ENCODE measurements around the gene CRACR2A.

CRACR2A gene

DNA sequence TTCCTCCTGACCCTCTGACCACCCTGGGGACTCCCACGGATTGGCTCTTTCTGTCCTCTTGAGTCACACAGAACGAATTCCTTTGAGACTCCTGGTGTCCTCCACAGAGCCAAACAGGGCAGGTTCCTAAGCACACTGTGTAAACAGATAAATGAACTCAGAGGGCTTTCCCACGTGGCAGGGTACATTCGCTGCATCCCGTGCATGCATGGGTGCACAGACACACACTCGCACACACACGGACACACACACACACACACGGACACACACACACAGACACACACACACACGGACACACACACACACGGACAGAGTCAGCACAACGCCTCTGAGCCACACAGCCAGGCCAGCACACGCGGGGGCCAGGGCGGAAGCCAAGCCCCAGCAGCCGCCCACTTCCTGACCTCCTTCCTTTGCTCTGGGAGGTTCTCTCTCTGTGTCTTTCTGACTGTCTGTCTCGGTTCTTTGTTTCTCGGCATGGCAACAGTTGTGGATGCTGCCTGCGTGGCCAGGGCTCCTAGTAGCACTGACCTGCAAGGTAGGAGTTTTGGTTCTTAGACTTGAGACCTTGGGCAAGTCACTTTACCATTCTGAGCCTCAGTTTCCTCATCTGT, 706 bp downstream of the CRACR2A start:
- peak; percentile 67 for DNase-seq

DNA sequence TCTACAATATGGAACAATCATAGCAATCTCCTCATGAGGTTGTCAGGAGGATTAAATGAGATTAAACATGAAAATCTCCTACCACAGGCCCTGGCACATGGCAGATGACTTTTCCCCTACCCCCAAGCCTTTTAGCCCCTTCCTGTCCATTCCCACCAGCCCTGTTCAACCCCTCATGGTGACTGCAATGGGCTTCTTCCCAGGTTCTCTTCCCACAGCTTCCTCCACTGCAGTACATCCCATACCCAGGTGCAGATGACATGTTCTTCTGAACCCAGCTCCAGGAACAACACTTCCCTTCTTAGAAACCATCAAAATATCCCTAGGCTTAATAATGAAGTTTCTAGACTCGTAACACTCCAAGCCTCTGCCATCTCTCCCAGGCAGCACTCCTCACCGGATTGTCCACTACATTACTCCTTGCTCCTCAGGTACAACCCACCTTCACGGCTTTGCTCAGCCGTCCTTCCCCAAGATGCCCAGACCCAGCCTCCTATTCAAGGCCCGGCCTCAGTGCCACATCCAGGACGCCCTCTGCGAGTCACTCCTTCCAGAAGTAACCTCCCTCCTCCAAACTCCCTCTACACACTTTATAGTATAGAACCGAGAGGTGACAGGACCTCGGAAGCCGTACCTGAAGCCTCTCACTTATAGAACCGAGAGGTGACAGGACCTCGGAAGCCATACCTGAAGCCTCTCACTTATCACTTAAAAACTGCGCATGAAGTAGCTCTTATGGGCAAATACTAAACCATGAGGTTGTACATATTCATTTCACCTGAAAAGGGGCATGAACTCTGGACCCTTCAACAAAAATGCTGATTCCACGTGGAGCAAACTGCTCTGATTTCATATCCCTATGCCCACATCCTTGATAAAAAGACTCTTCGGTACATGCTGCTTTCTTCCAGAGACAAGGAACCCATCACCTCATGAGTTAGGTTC, 1.5 kb downstream of the CRACR2A start:
- no peak for DNase-seq

DNA sequence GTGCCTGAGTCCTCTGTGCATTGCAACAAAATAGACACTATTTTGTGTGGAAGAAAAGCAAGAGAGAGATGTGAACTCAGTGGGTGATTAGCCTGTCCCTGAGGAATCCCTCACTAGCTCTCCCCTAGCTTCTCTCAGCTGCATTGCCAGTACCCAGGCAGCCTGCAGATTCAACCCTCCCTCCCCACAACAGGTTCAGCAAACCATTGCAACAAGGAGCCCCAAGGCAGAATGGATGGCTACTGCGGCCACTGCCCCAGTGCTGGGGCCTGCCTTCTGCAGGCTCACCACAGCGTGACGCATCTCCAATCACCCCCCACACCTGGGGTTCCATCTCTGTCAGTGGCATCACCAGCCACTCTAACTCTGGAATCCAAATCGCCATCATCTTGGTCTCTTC, 2.3 kb downstream of the CRACR2A start:
- DNase-seq, result no peak

DNA sequence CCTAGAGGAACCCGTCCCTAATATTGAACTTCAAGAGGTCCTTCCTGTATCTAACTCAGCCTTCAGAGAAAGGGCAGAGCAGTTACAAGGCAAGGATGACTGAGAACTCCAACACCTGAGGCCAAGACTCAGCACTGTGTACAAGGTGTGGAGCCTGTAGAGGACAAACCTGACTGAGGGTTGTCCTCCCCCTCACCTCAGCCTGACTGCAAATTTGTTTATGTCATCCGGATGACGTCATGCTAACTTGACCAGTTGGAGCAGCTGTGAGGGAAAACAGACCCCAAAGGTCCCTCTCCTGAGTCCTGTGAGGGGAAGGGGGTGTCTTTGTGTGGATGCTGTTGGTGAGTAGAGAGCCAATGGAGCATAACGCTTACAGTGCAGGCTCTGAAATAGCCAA, 4.3 kb downstream of the CRACR2A start:
- DNase-seq, result no peak

DNA sequence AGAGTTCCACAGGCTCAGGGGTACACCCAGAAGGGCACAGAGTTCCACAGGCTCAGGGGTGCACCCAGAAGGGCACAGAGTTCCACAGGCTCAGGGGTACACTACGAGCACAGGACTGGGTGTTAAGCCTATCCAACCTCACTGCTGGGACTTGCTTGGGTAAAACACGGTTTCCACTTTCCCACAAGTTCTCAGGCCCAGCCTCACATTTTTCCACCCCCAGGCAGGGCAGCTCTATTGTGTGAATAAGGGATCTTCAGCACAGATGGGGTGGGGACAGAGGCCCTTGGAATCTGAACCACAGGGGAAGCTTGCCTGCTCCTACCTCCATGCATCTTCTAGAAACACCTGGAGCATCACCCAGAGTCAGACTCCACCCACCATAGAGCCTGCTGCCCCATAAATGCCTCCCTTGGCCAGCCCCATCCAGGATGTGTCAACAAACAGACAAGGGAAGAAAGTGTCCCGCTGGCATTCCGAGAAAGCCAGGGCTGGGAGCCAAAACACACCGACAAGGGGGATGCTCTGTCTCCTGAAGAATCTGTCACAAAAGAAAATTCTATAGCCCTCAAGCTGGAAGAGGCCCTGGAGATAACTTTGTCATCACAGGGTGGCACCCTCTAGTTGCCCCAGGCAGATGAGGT, 4.8 kb downstream of the CRACR2A start:
- no peak for DNase-seq

DNA sequence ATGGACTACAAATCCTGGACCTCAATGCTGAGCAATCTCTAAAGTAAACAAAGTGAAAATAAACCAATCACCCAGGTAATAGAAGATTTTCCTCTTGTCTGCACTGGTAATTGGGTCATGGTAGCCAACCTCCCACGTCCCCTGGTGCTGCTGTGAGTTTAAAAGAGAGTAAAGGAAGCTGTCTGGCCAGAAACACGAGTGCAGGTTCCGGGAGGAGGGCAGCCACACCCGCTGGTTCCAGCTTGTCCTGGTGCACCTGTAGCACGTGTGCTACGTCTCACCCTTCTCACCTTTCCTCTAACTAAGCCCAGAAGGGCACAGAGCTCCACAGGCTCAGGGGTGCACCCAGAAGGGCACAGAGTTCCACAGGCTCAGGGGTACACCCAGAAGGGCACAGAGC, 5.4 kb downstream of the CRACR2A start:
- no peak for DNase-seq

DNA sequence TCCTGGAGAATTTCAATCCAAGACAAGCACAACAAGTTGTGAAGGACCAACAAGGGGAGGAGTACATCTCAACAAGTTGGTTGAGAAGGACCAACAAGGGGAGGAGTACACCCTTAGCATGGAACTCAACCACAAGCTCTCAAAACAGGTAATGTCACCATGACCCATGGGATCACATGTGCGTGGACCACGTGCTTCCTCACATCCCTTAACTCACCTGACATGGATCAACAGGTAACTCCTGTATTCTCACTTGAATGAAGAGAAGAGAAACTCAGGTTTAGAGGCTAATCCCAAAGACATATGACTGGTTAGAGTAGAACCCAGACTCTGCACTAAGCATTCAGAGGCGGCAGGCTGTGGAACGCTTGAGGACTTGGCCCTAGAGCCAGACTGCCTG, 6.2 kb downstream of the CRACR2A start:
- no peak for DNase-seq

DNA sequence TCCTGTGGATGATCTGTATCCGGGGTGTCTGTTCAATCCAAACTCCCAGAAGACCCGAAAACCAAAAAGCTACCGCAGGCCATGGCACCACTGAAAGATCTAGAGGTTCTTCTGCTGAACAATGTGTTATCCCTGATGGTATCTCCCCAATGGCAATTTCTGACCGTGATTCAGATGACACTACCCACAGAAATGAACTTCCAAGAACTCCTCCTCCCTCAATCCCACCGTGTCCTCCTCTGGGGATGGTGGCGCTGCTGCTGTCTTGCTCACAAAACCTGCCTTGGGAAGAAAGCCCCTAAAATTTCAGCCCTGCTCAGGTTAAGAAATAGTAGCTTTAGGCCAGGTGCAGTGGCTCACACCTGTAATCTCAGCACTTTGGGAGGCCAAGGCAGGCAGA, 7.8 kb downstream of the CRACR2A start:
- DNase-seq, result no peak

DNA sequence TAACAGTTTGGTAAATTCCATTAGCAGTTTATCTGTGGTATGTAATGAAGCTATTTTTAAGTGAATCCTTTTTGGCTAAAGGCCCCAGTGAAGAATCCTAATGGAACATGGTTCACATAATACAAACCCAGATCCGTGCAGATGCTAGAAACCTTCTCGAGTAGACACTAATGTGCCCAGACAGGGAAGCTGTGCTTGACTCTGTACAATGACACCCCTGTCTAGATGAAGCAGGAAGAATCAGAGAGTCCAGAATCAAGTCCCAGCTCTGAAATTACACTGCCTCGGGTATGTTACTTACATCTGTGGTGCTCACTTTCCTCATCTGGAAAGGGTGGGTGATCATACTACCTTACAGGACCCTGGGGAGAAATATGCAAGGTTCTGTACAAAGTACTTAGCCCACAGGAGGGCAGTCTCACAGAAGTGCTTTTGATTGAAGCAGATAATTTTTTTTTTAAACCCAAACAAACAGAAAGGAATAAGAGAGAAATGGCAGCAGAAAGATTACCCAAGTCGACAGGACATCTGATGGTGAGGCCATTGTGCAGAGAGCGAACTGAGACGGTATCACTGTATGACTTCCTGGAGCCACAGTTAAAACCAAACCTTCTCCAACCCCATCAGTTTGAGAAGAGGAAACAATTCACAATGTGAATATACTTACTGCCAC, 8.5 kb downstream of the CRACR2A start:
- no peak for DNase-seq

DNA sequence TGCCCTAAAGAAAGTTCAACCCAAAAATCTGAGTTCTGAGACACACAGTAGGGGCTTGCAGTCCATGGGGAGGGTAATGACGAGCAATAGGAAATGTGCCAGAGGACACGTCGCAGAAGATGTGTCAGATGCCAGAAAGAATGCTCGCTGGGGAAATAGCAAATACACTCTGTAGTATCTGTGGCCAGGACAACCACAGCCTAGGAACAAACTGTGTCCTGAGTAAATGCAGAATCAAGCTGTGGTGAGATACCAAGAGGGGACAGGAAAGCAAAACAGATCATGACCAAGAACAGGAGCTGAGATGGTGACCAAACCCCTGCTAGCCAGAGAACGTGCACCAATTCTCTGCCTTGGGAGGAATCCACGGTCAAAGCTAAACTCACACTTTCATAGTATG, 9.1 kb downstream of the CRACR2A start:
- DNase-seq, result no peak

DNA sequence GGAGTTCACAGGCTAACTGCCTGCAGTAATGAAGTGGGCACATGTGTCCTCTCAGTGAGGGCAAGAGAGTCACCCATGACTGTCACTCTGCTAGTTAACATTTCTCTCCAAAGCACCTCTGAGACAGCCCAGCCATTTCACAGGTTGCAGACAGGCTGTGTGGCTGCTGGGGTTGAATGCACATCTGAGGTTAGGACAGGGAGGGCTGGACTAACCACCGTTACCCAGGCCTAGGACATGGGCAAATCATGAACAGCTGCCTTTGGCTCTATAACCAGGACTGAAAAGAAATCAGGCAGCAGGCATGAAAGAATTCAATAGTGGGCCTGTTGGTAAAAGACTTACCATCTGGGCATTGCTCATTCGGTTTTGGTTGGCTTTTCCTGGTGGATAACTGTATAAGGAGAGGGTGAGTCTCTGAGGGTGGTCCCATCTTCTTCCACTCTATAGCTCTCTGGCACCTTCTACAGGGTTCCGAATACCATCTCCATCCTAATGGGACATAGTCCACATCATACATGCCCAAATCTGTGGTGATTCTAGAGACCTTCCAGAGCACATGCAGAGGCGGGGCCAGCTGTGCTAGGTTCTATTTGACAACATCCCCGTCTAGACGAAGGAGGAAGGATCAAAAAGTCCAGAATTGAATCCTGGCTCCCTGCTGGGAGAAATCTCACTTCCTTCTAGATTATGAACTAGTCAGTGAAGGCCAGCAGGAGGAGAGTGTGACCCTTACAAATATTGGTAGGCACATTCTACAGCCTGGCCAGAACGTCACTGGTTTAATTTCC, 10.8 kb downstream of the CRACR2A start:
- DNase-seq, result no peak

DNA sequence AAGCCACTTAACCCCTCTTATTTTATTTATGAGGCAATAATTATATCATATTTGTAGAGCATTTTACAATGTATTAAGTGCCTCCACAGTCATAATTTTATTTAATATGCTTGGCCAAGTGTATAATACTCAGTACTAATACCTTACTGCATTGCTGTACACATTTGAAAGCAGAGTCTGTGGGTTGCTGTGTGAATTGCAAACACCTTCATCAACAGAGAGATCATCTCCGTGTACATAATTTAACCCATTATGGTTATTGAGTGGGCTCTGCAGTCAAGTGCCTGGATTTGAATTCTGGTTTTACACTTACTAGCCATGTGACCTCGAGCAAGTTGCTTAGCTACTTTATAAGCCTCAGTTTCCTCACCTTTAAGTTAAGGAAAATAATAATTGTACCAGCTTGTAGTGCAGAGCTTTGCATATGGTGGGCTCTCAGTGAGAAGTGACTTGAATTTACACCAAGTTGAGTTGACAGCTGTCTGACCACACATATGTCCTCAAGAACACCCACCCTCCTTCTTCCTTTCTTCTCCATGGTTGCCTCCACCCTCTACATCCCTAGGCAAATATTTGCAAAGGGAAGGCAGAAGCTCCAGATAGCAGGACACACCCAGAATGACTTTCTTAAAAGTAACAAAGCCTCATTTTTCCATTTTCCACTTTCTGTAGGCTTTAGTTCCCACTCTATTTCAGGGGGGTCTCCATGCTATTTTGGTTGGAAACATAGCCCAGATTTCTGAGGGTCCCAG, 12.3 kb downstream of the CRACR2A start:
- no peak for DNase-seq

DNA sequence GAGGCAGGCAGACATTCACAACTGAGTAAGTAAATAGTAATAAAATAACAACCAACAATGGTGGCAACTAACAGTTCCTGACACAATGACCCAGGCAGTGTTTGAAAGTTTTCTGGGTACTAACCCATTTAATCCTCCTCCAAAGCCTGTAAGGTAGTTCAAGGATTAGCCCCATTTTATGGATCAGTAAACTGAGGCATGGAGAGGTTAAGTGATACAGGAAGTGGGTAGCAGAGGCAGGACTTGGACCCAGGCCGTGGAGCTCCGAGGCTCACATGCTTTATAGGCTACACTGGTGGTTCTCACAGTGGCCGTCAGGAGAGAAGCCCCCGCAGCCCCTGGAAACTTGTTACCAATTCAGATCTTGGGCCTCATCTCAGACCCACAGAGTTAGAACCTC, 17.5 kb downstream of the CRACR2A start:
- no peak for DNase-seq

DNA sequence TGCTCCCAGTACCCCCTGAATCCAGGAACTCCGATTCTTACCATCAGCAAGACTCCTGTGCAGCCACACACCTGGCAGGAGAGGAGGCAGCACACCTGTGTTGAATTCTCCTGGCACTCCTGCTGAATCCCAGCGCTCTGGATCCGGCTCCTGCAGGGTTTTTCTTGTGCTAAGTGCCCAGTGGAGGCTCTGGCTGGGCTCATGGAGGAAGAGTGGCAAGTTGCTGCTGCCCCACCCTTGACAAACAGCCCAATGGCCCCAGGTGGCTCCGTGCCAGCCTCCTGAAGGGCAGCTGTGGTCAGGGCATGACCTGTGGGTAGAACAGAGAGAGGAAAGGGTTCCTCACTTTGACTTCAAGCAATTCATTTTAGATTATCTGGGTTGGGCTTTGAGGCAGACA, 20.0 kb downstream of the CRACR2A start:
- no peak for DNase-seq

DNA sequence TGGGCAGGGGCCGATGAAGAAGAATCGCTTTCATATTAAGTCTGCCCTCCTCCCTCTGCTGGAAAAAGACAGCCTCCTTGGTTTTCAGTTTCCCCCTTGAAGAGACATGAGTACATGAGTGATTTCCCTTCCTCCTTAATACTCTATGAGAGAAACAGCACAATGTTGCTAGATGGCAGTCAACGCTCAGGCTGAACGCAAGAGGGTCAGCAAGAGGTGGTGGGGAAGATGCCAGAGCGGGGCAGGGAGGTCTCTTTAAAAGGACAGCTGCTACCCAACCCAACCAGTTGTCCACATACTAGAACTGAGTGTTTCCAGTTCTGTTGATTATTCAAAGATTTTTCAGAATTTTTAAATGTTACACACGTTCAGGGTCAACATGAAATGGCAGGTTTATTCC, 22.8 kb downstream of the CRACR2A start:
- no peak for DNase-seq

DNA sequence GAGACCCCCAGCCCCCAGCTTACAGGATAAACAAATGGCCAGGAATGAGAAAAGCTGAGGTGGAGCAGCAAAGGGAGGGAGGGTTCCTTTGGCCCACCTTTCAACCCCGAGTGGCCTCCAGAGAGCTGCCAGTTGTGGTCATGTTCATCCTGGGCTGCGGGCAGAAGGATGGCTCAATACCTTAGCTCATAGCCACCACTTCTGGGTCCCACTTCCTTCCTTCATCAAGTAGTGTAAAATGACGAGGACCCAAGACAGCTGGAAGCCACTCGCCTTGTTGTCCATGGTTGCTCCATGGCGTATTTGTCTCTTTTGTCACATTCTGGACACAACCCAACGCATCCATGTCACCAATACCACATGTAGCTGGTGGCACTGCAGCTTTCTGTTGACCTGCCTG, 24.2 kb downstream of the CRACR2A start:
- no peak for DNase-seq

DNA sequence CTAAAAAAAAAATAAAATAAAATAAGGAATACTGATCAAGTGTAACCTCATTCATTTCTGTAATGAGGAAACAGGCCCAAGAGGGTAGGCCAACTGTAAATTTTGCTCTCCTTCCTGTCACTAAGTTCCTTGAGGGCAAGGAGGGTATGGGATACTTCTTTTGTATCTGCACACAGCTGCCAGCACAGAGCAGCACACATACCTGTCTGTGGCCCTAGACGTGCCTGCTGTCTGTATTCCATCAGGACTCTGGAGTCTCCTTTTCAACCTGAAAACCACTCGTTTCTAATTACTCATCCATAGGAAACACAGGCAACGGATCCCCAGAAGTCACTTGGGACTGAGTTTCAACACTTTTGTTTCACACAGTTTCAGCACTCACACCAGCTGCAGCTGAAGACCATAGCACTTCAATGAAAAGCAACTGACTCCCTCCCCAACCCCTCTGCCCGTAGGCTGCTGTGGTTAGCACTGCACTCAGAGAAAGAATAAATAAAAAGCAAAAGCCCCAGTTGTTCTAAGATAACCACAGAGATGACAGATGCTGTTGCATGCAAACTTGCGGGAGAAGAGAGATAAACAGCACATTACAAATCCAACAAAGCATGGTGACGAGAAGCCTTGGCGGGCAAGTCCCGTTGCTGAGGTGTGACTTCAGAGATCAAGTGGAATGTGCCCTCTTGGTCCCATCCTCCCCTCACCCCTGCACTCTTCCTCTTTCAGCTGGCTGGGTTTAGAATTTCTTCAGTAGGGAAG, 24.9 kb downstream of the CRACR2A start:
- DNase-seq, result no peak

DNA sequence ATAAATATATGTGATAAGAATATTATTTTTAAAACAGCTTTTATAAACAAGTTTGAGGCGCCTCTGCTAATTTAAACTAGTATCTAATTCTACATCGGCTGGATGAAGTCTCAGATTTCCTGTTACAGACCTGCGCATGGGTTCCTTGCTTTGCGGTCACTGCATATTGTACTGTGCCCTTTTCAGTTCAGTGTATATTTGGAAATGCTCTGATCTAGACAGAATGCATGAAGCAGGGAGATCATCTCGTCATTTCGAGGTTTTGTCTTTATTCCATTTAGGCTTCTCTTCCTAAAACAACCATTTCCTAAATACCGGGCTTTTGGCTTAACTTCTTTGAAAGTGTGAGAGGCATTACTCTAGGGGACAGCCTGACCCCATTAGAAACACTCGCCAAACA, 25.6 kb downstream of the CRACR2A start:
- DNase-seq, result no peak

DNA sequence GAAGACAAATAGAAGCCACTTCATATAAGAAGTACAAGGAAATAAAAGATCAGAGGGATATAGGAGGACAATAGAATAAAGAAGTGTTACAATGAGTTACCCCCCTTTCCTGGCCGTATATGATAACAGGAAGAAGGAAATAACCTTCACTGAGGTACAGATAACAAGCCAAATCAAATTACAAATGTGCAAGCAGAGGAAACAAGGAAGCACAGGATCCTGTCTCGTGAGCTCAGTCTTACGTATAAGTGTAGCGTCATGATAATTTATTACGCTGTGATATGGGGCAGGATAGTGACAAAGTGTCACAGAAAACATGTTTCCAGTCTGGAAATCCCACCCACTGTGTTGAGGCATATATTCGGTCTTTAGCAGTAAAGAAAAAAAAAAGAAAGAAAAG, 26.5 kb downstream of the CRACR2A start:
- DNase-seq, result no peak

DNA sequence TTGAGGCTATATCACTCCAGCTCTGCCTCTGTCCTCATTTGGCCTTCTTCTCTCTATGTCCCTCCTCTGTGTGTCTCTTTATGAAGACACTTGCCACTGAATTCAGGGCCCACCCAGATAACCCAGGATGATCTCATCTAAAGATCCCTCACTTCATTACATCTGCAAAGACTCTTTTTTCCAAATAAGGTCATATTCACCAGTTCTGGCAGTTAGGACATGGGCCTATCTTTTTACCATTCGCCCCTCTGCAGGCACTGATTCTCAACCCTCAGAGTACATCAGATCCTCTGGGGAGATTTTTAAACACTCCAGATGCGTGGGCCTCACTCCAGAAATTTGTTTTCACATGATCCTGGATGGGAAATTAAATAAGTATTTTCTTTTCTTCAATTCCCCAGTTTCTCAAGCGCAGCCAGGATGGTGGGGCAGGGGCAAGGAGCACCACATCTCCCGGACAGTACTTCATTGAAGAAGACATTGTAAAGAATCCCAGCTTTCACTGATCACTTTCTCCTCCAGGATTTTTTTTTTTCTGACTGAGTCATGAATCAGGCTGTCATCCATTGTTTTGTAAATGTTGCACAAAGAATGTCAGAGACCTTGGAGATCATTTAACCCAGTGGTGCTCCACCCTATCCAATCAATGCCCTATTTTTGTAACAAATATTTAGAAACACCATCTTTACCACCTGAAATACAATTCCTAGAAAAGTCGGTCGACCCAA, 27.4 kb downstream of the CRACR2A start:
- DNase-seq, result no peak

All from activated naive CD4-positive, alpha-beta T cell treated with anti-CD3 and anti-CD28 coated beads, Interleukin-2, amount 50 U/mL, for 16 hours (primary cell).